ENCODE results near the gene FOXG1. TPM values are rescaled to one million over a fixed set of nuclear protein-coding genes. Genes with fewer than 3 reads are reported as not detected.

The FOXG1 gene
- total RNA-seq, 3 donors from 2014 or later = not detected

DNA sequence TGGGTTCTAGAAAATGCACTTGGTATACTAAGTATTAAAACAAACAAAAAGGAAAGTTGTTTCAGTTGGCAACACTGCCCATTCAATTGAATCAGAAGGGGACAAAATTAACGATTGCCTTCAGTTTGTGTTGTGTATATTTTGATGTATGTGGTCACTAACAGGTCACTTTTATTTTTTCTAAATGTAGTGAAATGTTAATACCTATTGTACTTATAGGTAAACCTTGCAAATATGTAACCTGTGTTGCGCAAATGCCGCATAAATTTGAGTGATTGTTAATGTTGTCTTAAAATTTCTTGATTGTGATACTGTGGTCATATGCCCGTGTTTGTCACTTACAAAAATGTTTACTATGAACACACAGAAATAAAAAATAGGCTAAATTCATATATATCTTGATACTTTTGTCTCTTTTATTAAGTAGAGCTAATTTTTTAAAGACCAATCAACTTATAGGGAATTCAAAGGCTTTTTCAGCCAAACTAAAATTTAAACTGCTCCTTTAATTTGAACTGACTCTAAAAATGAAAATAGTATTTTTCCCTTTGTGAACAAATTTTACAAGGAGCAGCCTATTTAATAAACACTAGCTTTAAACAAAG, 2.8 kb downstream of the FOXG1 start:
- H3K4me3 ChIP-seq = no peak overlapping the region
- H3K4me1 ChIP-seq = no peaks in the 10 kb centered on the region

DNA sequence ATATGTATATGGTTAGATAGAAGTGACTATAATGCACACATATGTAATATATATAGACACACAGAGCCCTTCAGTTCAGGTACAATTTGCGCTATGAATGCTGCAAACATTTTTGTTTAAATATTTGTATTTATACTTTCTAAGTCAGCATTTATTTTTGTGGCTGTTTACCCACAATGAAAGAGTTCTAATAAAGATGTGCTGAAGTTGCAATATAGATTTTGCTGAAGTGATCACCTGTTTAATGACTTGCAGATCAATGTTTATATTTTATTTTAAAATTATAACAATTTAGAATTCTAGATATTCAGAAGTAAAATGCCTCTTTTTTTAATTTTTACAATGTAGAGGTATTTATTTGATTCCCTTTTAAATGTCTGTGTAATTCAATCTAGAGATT, 3.5 kb downstream of the FOXG1 start:
- Histone ChIP-seq H3K27ac (no peak overlapping the region), H3K4me3 (no peak overlapping the region), H3K4me1 (no peaks in the 10 kb centered on the region), H3K36me3 (no peaks in the 10 kb centered on the region), H3K9me3 (peaks cover 4 to 7% of the 10 kb centered on the region in 2 donors), H3K27me3 (peaks cover 6 to 92% of the 10 kb centered on the region in 2 donors)
- TF ChIP-seq POLR2A (IDR thresholded peaks at IDR 0.05) (no peak), POLR2AphosphoS5 (IDR thresholded peaks at IDR 0.05) (no peak)
- TF ChIP-seq, protein P1, sequence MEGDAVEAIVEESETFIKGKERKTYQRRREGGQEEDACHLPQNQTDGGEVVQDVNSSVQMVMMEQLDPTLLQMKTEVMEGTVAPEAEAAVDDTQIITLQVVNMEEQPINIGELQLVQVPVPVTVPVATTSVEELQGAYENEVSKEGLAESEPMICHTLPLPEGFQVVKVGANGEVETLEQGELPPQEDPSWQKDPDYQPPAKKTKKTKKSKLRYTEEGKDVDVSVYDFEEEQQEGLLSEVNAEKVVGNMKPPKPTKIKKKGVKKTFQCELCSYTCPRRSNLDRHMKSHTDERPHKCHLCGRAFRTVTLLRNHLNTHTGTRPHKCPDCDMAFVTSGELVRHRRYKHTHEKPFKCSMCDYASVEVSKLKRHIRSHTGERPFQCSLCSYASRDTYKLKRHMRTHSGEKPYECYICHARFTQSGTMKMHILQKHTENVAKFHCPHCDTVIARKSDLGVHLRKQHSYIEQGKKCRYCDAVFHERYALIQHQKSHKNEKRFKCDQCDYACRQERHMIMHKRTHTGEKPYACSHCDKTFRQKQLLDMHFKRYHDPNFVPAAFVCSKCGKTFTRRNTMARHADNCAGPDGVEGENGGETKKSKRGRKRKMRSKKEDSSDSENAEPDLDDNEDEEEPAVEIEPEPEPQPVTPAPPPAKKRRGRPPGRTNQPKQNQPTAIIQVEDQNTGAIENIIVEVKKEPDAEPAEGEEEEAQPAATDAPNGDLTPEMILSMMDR (IDR thresholded peaks at IDR 0.05) = no peak
- DNase-seq (ENCODE audit: low spot score in 2 of 2) = no peak
- intact Hi-C loops (cut with DNase I; ENCODE audit: low total_unique reads) = no loop called here

More for the DNA sequence above, 2.8 kb downstream of the FOXG1 start:
- H3K9me3 ChIP-seq = peaks cover 4 to 7% of the 10 kb centered on the region in 2 donors
- TF ChIP-seq POLR2A (IDR thresholded peaks at IDR 0.05) (no peak), POLR2AphosphoS5 (IDR thresholded peaks at IDR 0.05) (no peak)
- TF ChIP-seq, protein P1 (IDR thresholded peaks at IDR 0.05) = no peak
- no peaks in the 10 kb centered on the region for H3K36me3 ChIP-seq
- H3K27me3 ChIP-seq = peaks cover 6 to 92% of the 10 kb centered on the region in 2 donors
- intact Hi-C loops (cut with DNase I; ENCODE audit: low total_unique reads) = no loop called here
- no peak for DNase-seq (ENCODE audit: low spot score in 2 of 2)
- no peak overlapping the region for H3K27ac ChIP-seq

DNA sequence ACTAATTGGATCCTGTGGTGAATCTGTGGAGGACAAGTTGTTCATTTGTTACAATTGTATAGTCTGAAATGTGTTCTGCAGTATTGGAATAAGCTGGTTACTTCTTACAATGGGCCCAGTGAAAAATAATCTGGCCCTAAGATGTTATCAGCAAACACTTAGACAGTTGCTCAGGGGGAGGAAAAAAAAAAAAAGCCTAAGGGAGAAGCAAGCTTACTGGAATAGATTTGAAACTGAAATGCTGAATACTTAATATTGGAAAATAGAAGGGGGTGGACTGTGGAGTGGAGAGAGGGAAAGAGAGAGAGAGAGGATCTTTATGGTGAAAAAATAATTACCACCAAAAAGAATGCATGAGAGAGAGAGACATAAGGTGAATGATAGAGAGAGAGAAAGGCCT, 4.0 kb downstream of the FOXG1 start:
- no peak for DNase-seq (ENCODE audit: low spot score in 2 of 2)
- Histone ChIP-seq H3K4me3 (no peak overlapping the region), H3K36me3 (no peaks in the 10 kb centered on the region), H3K27me3 (peaks cover 6 to 92% of the 10 kb centered on the region in 2 donors), H3K27ac (no peak overlapping the region), H3K9me3 (peaks cover 4 to 7% of the 10 kb centered on the region in 2 donors), H3K4me1 (no peaks in the 10 kb centered on the region)
- TF ChIP-seq, protein P1 (IDR thresholded peaks at IDR 0.05) = no peak
- no peak for TF ChIP-seq POLR2AphosphoS5 (IDR thresholded peaks at IDR 0.05)
- TF ChIP-seq POLR2A (IDR thresholded peaks at IDR 0.05) = no peak
- intact Hi-C loops (cut with DNase I; ENCODE audit: low total_unique reads) = no loop called here

DNA sequence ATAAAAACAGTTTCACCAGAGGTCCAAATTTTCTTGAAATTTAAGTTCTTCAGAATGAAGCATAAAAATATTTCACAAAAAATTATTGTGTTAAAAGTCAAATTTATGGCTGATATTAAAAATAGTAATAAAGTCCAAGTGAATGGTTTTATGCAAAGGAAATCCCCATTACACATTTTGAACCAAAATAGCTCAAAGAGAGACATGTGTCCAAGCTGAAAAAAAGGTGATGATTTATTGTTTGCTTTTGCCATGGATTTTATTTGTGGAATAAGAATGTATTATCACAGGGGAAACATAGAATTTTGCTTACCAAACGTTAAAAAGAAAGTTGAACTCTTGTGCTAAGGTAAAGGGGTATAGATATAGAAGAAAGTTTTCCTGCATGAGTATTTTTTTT, 4.6 kb downstream of the FOXG1 start:
- intact Hi-C loops (cut with DNase I; ENCODE audit: low total_unique reads) = no loop called here

DNA sequence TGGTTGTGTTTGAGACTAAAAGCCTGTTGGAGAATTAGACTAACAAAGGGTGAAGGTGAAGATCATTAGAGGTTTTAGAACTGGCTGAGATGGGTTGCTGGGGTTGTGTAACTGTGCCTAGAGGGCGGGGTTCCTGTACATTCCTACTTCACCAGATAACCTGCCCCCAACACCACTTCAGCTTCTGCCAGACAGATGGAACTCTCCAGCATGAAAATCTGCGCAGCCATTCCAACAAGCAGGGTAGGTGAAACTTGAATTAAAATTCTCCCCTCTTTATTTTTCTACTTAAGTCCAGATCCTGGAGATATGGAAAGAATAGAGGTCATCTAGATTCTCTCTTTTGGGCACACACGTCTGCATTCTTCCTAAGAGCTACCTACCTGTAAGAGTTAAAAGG, 6.0 kb downstream of the FOXG1 start:
- no peak overlapping the region for H3K27ac ChIP-seq
- no peak for TF ChIP-seq POLR2AphosphoS5 (IDR thresholded peaks at IDR 0.05)
- H3K4me1 ChIP-seq = no peaks in the 10 kb centered on the region
- H3K27me3 ChIP-seq = peaks cover 0 to 97% of the 10 kb centered on the region in 2 donors
- H3K36me3 ChIP-seq = no peaks in the 10 kb centered on the region
- H3K4me3 ChIP-seq = no peak overlapping the region
- DNase-seq (ENCODE audit: low spot score in 2 of 2) = no peak
- peaks cover 4 to 7% of the 10 kb centered on the region in 2 donors for H3K9me3 ChIP-seq
- intact Hi-C loops (cut with DNase I; ENCODE audit: low total_unique reads) = no loop called here

More for the DNA sequence above, 4.6 kb downstream of the FOXG1 start:
- H3K27ac ChIP-seq = no peak overlapping the region
- H3K36me3 ChIP-seq = no peaks in the 10 kb centered on the region
- H3K27me3 ChIP-seq = peaks cover 6 to 92% of the 10 kb centered on the region in 2 donors
- DNase-seq (ENCODE audit: low spot score in 2 of 2) = no peak
- H3K4me1 ChIP-seq = no peaks in the 10 kb centered on the region
- H3K9me3 ChIP-seq = peaks cover 4 to 7% of the 10 kb centered on the region in 2 donors
- TF ChIP-seq POLR2A (IDR thresholded peaks at IDR 0.05) (no peak), POLR2AphosphoS5 (IDR thresholded peaks at IDR 0.05) (no peak)
- TF ChIP-seq, protein P1 (IDR thresholded peaks at IDR 0.05) = no peak
- no peak overlapping the region for H3K4me3 ChIP-seq

All from breast epithelium (tissue), 4 donors.